GM18499 (cell line): ENCODE data around the gene MACROD1.

ENCODE experiments used
- ATAC-seq: cut with Tn5 transposase; IDR thresholded peaks from one replicate; pipeline ENCODE4 v1.9.1; 2021; ENCODE audit warnings: moderate number of reproducible peaks; ENCODE audit not compliant: insufficient read depth, unreplicated experiment

Gene MACROD1

DNA sequence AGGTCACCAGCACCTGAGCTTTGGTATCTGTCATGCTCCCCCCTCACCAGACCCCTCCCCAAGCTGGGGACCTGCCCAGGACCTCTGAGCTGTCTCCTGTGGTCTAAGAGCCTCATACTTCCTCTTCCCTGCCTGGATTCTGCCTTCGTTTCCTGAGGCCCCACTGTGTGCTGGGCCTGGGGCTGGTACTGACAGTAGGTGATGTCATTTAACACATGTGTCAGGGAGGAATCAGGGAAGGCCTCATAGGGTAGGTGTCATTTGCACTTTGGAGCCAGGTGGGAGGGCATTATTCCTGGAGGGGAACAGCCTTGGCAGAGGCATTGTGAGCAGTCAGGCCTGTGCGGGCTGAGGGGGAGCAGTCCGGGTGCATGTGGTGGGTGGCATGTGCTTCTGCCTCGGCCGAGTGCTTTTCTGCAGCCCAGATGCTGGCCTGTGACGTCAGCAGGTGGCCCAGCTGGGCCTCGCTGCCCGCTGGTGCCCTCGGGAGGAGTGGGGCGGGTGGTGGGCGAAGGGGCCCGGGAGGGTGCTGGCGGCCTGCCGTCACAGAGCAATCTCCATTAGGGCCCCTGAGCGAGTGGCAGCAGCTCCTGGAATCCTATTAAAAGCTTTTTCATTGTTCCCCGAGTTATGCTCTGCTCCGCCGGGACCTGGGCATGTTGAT lies 121.1 kb downstream of the MACROD1 start:
- no peak for ATAC-seq

DNA sequence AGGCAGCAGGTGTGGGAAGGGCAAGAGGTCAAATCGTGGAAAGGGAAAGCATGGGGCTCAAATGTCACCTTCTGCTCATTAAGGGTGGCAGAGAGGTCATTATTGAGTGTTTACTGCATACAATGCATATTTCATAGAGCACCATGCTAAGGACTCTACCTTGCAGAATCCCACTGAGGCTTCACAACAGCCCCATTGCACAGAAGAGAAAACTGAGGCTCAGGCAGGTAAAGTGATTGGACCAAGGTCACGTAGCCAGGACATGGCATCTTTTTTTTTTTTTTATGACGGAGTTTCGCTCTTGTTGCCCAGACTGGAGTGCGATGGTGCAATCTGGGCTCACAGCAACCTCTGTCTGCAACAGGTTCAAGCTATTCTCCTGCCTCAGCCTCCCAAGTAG lies 122.4 kb downstream of the MACROD1 start:
- no peak for ATAC-seq

GRCh38 chr11:64042301-64042700 lies 123.6 kb downstream of the MACROD1 start:
- no peak for ATAC-seq

DNA sequence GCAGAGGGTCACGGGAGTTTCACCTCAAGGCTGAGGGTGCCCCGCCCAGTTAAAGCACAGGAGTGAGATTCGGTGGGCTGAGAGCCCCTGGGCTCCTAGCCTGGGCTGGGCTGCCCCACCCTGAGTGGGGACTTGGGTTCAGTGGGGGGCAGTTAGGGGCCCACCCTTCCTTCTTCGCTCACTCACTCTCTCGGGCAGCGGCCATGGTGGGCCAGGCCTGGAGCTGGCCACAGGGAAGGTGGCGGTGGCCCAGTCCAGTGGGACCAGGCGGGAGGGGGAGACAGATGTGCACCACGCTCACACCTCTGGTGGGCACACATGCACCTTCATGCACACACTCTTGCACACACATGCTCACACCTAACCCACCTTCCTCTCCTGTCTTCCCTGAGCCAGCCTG lies 124.1 kb downstream of the MACROD1 start:
- no peak for ATAC-seq

GRCh38 chr11:64040684-64041322 lies 125.1 kb downstream of the MACROD1 start:
- ATAC-seq, result no peak

DNA sequence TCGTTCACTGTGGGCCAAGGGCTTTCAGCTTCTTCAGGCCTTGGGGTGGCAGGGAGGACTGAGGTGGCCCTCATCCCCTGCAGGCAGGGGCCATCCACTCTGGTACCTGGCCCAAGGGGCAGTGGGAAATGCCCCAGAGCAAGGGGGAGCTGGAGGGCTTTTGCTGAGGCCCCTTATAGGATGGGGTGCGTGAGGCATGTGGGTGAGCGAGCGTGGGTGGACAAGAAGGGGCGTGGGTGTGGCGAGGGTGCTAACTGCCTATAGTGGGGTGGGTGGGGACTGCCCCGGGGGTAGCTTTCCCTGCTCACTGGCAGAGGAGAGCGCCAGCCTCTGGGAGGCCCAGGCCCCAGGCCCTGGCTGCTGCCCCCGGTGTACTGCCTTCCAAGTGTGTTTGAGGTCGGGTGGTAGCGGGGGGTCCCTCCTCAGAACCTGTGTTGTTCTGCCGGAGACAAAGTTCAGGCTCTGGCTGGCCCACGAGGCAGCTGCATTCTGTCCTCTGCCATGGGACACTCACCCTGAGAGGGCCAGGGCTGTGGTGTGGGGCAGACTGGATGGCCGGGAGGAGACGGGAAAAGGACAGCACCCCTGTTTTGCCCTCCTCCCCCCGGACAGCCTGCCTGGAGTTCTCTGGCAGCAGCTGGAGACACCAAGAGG lies 126.8 kb downstream of the MACROD1 start:
- no peak for ATAC-seq

DNA sequence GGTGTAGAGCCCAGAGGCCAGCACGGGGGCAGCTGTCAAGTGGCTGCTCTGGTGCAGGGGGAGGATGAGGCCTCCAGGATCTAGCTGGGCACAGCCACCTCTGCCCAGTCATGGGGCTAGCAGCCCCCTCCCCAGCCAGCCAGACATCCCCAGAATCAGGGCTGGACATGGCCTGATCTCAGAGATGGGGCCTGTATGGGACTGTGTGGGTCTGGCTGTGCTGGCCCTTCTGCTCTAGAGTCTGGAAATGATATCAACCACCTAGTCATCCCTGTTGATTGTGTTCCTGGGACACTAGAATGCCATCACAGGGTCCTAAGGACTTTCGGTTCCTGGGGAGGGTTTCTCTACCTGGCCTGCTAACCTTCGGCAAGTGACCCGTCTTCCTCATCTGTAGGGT lies 127.4 kb downstream of the MACROD1 start:
- ATAC-seq, result no peak

DNA sequence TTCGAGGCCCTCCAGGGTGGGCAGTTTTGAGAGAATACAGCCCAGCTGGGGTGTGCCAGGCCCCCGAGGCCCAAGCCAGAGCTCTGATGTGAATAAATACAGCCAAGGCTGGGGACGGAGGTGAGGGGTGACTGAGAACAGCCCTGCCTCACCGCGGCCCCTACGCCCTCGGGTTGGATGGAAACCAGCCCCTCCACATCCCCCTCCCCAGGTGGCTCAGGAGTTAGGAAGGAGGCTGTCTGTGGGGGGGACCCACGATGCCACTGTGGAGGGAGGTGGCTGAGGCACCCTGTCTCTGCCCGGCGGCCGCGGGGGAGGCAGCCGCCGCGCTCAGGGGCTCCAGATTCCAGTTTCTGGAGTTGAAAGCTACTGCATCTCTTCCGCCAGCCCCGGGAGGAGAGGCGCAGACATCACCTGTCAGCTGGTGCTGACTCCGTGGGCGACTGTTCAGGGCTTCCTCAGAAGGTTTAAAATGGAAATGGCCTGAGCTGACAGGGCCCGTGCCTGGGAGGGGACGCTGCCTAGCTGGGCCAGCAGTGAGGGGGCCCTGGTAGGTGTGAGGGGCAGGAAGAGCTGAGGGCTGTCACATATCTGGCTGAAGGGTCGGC lies 128.8 kb downstream of the MACROD1 start:
- no peak for ATAC-seq

GRCh38 chr11:64036087-64037026 lies 129.6 kb downstream of the MACROD1 start:
- ATAC-seq, result no peak

DNA sequence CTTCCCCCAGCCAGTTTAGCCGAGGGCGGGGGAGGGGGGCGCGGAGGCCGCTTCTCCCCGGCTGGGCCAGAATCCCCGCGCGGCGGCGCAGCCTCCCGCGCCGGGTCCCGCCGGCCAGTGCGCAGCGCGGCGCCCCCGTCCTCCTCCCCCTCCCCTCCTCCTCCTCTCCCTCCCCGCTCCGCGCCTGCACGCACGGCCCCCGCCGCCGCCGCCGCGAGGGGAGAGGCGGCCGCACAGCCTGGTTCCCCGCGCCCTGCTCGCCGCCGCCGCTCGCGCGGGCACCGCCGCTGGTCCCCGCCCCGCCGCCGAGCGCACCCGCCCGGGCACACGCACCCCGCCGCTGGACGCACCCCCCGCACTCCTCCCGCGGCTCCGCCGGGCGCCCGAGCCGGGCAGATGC lies 130.3 kb downstream of the MACROD1 start, which contains the start of gene FLRT1:
FLRT1 (plus strand) TSS at position 356 of the 400 bp plus-strand sequence. CDS start 80,337 bp downstream, outside the sequence.
- no peak for ATAC-seq

- no peak for ATAC-seq
Observed at GRCh38 chr11:64035081-64035524, 130.8 kb downstream of the MACROD1 start.

- ATAC-seq, result no peak
Observed at GRCh38 chr11:64034411-64034811, 131.5 kb downstream of the MACROD1 start.

GRCh38 chr11:64032050-64032449 lies 133.9 kb downstream of the MACROD1 start:
- ATAC-seq, result no peak

GRCh38 chr11:64031001-64031400 lies 134.9 kb downstream of the MACROD1 start:
- ATAC-seq, result no peak

DNA sequence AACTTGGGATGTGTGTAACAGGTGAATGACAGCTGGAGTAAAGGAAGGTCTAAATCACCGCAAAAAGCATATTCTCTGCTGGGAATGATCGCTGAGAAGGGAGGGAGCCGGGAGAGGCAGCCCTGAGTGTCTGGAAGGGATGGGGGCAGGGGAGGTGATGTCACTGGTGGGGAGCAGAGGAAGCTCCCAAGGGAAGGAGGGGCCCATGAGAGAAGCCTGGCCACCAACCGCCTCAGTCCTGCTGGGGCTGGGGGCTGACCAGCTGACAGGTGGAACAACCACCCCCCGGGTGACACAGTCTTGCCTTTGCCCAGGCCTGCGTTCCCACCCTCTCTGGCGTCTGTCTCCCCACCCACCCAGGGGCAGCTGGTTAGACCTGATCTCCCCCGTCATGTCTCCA lies 136.1 kb downstream of the MACROD1 start:
- no peak for ATAC-seq

DNA sequence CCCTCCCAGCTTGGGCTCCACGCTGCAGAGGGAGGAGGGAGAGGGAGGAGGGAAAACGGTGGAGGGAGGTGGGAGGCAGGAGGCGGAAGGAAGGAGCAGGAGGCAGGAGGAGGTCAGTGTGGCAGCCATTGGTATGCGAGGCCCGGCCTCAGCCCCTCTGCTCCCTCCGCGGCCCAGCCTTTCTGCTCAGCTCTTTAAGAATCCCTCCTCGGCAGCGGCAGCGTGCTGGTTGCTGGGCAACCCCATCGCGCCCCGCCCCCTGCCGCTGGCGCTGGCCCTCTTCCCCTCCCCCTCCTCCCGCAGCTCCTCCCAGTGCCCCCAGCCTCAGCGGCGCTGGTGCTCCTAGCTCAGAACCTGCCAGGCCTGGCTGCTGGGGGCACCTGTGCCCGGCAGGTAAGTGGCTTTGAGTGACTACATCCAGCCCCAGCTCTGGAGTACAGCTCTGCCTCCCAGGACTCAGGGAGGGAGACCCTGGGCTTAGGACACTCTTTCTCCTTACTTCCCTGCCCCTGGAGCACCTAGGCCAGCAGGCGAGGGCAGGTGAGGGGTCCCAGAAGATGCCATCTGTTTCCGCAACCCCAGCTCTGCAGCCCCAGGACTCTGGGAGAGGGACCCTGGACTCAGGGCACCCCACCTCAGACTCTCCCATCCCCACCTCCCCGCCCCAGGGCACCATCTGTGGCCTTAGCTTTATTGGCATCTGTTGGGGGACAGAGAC lies 137.4 kb downstream of the MACROD1 start:
- ATAC-seq, result no peak

DNA sequence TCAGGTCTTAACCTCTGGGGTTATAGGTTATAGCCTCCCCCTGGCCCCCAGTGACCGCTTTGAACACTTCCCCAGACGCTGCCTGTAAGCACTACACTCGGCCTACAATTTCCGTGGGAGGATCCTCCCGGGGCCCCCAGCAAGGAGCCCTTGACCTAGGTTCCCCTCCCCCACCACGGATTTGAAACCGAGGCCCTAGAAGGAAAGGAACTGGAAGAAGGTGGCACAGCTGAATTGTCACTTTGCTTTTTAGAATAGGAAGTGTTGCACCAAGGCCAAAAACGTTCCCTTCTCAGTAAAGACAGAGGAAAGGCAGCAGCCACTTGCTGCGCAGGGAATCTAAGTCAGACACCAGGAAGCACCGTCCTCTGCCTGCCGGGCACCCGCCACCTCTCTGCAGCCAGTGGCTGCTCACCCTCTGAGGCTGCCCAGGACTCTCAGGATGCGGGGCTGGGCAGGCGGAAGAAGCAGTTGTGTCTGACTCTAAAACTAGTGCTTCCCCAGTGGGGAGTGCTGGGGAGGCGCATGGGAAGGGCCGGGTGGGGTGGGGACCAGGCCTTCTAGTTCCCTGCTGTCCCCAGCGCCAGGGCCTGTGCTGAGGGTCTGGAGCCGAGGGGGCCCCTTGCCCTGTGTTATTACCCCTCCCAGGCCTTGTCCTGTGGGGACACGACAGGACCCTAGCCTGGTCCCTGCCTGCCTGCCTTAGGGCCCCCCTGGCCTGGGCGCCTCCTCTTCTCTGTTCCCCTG lies 138.1 kb downstream of the MACROD1 start:
- ATAC-seq, result no peak

- ATAC-seq, result no peak
Observed at GRCh38 chr11:64026575-64027205, 139.2 kb downstream of the MACROD1 start.
